Measurements from ENCODE around the gene CST7. TPM values are rescaled to one million over a fixed set of nuclear protein-coding genes. Genes with fewer than 3 reads are reported as not detected.
"Not testable (repeated sequence)": the region's sequence is repeated elsewhere in the genome, so short reads cannot be mapped to it uniquely, and the experiment has no call there.

CST7 gene
- total and polyA plus RNA-seq, 2 donors (not counting 3 experiments of a cell fraction or from before 2014, with no cell fraction given) = not detected

GRCh38 chr20:24943731-24944130 lies 5.3 kb upstream of the CST7 start:
- CTCF ChIA-PET = interaction anchor here (1.2 kb wide), 1 partner anchor 13 kb away, joined by 3 read pairs; no protein-coding TSS in a partner anchor
- no peak for FAIRE-seq
- BruUV-seq (replicated peaks) = no TSS peak

GRCh38 chr20:24946376-24946775 lies 2.7 kb upstream of the CST7 start:
- DNase-seq (ENCODE audit: low read depth, low spot score); H3K4me2 ChIP-seq (ENCODE audit: insufficient read depth, low read length); H4K20me1 ChIP-seq (replicated peaks; ENCODE audit: control insufficient read depth, extremely low read depth, insufficient read depth, low read length); H3K36me3 ChIP-seq (ENCODE audit: control insufficient read depth in 2 of 2, extremely low read depth in 1 of 2, insufficient read depth in 2 of 2, low read length in 2 of 2); H3K9me3 ChIP-seq (replicated peaks; ENCODE audit: control insufficient read depth, insufficient read depth, low read length); POLR2A ChIA-PET; H2AFZ ChIP-seq (ENCODE audit: low read depth, low read length); dilution Hi-C loops (cut with MboI; ENCODE audit: extremely low pct_ligation_motif_present, low sequenced_read_pairs); BruUV-seq (replicated peaks); intact Hi-C loops (cut with micrococcal nuclease); H3K9me1 ChIP-seq (replicated peaks; ENCODE audit: control insufficient read depth, extremely low read depth, insufficient read depth, low read length); H3K4me3 ChIP-seq (replicated peaks in 1 of 3; ENCODE audit: insufficient read depth in 1 of 3, low read depth in 1 of 3, low read length in 3 of 3); H3K27me3 ChIP-seq (ENCODE audit: control insufficient read depth in 2 of 2, insufficient read depth in 2 of 2, low read length in 2 of 2); FAIRE-seq; H3K4me1 ChIP-seq (ENCODE audit: control insufficient read depth, extremely low read depth, insufficient read depth, low read length); H3K79me2 ChIP-seq (ENCODE audit: control insufficient read depth, insufficient read depth, low read length); H3K9ac ChIP-seq (replicated peaks; ENCODE audit: extremely low read depth, insufficient read depth, low read length); H3K27ac ChIP-seq (ENCODE audit: insufficient read depth, low read depth, low read length); CTCF ChIA-PET: not testable (repeated sequence)

More at GRCh38 chr20:24943731-24944130, 5.3 kb upstream of the CST7 start:
- H3K4me1 ChIP-seq (ENCODE audit: control insufficient read depth, extremely low read depth, insufficient read depth, low read length) = no peaks in the 10 kb centered on the region
- DNase-seq (ENCODE audit: low read depth, low spot score) = no peak
- H2AFZ ChIP-seq (ENCODE audit: low read depth, low read length) = no peak overlapping the region
- dilution Hi-C loops (cut with MboI; ENCODE audit: extremely low pct_ligation_motif_present, low sequenced_read_pairs) (no loop called here), intact Hi-C loops (cut with micrococcal nuclease) (no loop called here)
- no peaks in the 10 kb centered on the region for H4K20me1 ChIP-seq (replicated peaks; ENCODE audit: control insufficient read depth, extremely low read depth, insufficient read depth, low read length)
- no peaks in the 10 kb centered on the region for H3K79me2 ChIP-seq (ENCODE audit: control insufficient read depth, insufficient read depth, low read length)
- H3K9me1 ChIP-seq (replicated peaks; ENCODE audit: control insufficient read depth, extremely low read depth, insufficient read depth, low read length) = no peaks in the 10 kb centered on the region
- no peaks in the 10 kb centered on the region for H3K36me3 ChIP-seq (ENCODE audit: control insufficient read depth in 2 of 2, extremely low read depth in 1 of 2, insufficient read depth in 2 of 2, low read length in 2 of 2)
- H3K4me2 ChIP-seq (ENCODE audit: insufficient read depth, low read length) = no peak overlapping the region
- POLR2A ChIA-PET = no interaction called here
- H3K4me3 ChIP-seq (replicated peaks in 1 of 3; ENCODE audit: insufficient read depth in 1 of 3, low read depth in 1 of 3, low read length in 3 of 3) = no peak overlapping the region
- no peak for TF ChIP-seq EZH2 (IDR thresholded peaks at IDR 0.05; ENCODE audit: borderline replicate concordance, low read depth, low read length, severe bottlenecking)
- no peak for TF ChIP-seq MYC (IDR thresholded peaks at IDR 0.05; ENCODE audit: low read depth, low read length)
- TF ChIP-seq MAX (IDR thresholded peaks at IDR 0.05; ENCODE audit: insufficient read depth, insufficient read length) = no peak
- no peak for TF ChIP-seq GATA2 (IDR thresholded peaks at IDR 0.05; ENCODE audit: insufficient read depth, insufficient read length, low read depth, low read length)
- TF ChIP-seq JUN (IDR thresholded peaks at IDR 0.05; ENCODE audit: borderline replicate concordance, insufficient read depth, insufficient read length, low read depth) = no peak
- no peak for TF ChIP-seq POLR2A (IDR thresholded peaks at IDR 0.05; ENCODE audit: low read depth, low read length)
- TF ChIP-seq CTCF (IDR thresholded peaks at IDR 0.05; ENCODE audit: extremely low read depth in 1 of 2, insufficient read depth in 1 of 2, low read depth in 1 of 2, low read length in 2 of 2) = no peak
- TF ChIP-seq POLR2AphosphoS5 (IDR thresholded peaks at IDR 0.05; ENCODE audit: insufficient read depth, low read depth, low read length) = no peak
- no peak for TF ChIP-seq FOS (IDR thresholded peaks at IDR 0.05; ENCODE audit: borderline replicate concordance, insufficient read depth, low read length)
- H3K9ac ChIP-seq (replicated peaks; ENCODE audit: extremely low read depth, insufficient read depth, low read length) = no peak overlapping the region
- H3K27ac ChIP-seq (ENCODE audit: insufficient read depth, low read depth, low read length) = no peak overlapping the region
- H3K27me3 ChIP-seq (ENCODE audit: control insufficient read depth in 2 of 2, insufficient read depth in 2 of 2, low read length in 2 of 2) = no peaks in the 10 kb centered on the region
- H3K9me3 ChIP-seq (replicated peaks; ENCODE audit: control insufficient read depth, insufficient read depth, low read length) = no peaks in the 10 kb centered on the region

- H3K27me3 ChIP-seq (ENCODE audit: control insufficient read depth in 2 of 2, insufficient read depth in 2 of 2, low read length in 2 of 2); H3K9me1 ChIP-seq (replicated peaks; ENCODE audit: control insufficient read depth, extremely low read depth, insufficient read depth, low read length); H3K9ac ChIP-seq (replicated peaks; ENCODE audit: extremely low read depth, insufficient read depth, low read length); H4K20me1 ChIP-seq (replicated peaks; ENCODE audit: control insufficient read depth, extremely low read depth, insufficient read depth, low read length); H3K4me1 ChIP-seq (ENCODE audit: control insufficient read depth, extremely low read depth, insufficient read depth, low read length); H3K4me2 ChIP-seq (ENCODE audit: insufficient read depth, low read length); H3K9me3 ChIP-seq (replicated peaks; ENCODE audit: control insufficient read depth, insufficient read depth, low read length); POLR2A ChIA-PET; H3K36me3 ChIP-seq (ENCODE audit: control insufficient read depth in 2 of 2, extremely low read depth in 1 of 2, insufficient read depth in 2 of 2, low read length in 2 of 2); CTCF ChIA-PET; FAIRE-seq; H3K79me2 ChIP-seq (ENCODE audit: control insufficient read depth, insufficient read depth, low read length); BruUV-seq (replicated peaks); intact Hi-C loops (cut with micrococcal nuclease); DNase-seq (ENCODE audit: low read depth, low spot score); dilution Hi-C loops (cut with MboI; ENCODE audit: extremely low pct_ligation_motif_present, low sequenced_read_pairs); H3K27ac ChIP-seq (ENCODE audit: insufficient read depth, low read depth, low read length); H3K4me3 ChIP-seq (replicated peaks in 1 of 3; ENCODE audit: insufficient read depth in 1 of 3, low read depth in 1 of 3, low read length in 3 of 3); H2AFZ ChIP-seq (ENCODE audit: low read depth, low read length): not testable (repeated sequence)
Observed at GRCh38 chr20:24948396-24948938, 602 bp upstream of the CST7 start.

Measured in endothelial cell of umbilical vein (primary cell).